BE2C (cell line): Measurements from ENCODE around the gene NUMA1.

Experiments
- DNase-seq: peaks from one replicate; pipeline ENCODE4 v3.0.0-alpha.2; 2020
- H3K27me3 ChIP-seq: fragments of 250-450 bp; sonication (Bioruptor Pico); 2 replicates; pipeline ENCODE4 v1.5.1; 2020; ENCODE audit warnings: mild to moderate bottlenecking
- H3K36me3 ChIP-seq: fragments of 250-450 bp; sonication (Bioruptor Pico); 2 replicates; pipeline ENCODE4 v1.5.1; 2020; ENCODE audit warnings: mild to moderate bottlenecking
- H3K4me1 ChIP-seq: fragments of 250-450 bp; sonication (Bioruptor Pico); 2 replicates; pipeline ENCODE4 v1.5.1; 2020
- H3K4me3 ChIP-seq: 2 replicates; pipeline ENCODE4 v1.5.1; 2011; ENCODE audit warnings: low read depth, low read length
- H3K9me3 ChIP-seq: fragments of 250-450 bp; sonication (Bioruptor Pico); 2 replicates; pipeline ENCODE4 v1.5.1; 2020
- CTCF ChIP-seq: IDR thresholded peaks from 2 replicates; pipeline ENCODE4 v1.5.1; 2012; ENCODE audit warnings: mild to moderate bottlenecking, low read depth, low read length

NUMA1 gene

DNA sequence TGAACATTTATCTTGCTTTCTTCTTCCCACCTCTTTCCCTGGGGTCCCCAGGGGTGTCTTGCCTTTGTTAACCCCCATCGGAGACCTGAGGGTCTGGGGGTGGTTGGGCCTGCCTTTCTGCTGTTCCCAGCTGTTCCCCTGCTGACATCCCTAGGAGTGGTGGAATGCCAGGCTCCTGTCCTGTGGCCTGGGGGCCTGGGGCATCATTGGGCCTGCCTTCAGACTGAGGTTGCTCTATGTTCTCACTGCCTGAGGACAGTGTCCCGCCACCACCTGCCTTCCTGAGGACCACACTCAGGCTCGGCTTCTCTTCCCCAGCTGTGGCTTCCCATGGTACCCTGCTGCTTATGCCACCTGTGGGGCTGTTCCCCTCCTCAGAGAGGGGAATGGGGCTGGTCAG is 82.7 kb downstream of the NUMA1 start:
- no peak for TF ChIP-seq CTCF
- H3K36me3 ChIP-seq: peaks cover 13% of the 10 kb centered on the region
- H3K27me3 ChIP-seq: no peaks in the 10 kb centered on the region
- H3K4me1 ChIP-seq: no peaks in the 10 kb centered on the region
- DNase-seq: no peak
- no peaks in the 10 kb centered on the region for H3K9me3 ChIP-seq
- H3K4me3 ChIP-seq: no peak overlapping the region

GRCh38 chr11:71996946-71997345 is 83.4 kb downstream of the NUMA1 start:
- no peaks in the 10 kb centered on the region for H3K27me3 ChIP-seq
- TF ChIP-seq CTCF: no peak
- H3K4me3 ChIP-seq: no peak overlapping the region
- no peaks in the 10 kb centered on the region for H3K9me3 ChIP-seq
- H3K36me3 ChIP-seq: peaks cover 8% of the 10 kb centered on the region
- DNase-seq: no peak
- no peaks in the 10 kb centered on the region for H3K4me1 ChIP-seq

DNA sequence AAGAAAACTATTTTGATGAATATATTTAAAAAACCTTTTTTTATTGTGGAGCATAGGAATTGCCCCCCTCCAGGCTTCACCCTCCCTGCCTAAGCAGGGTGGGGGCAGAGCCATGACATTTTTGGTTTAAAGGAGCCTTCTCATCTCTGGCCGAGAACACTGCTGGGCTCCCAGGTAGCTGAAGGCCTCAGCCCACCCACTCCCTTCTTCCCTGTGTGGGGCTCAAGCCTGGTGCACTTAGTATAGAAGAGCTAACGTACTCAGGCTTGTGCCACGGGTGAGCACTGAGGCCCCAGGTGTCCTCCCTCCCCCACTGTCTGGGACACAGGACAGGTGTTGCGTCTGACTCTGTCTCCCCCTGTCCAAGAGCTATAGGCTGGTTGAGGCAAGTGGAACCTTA is 83.8 kb downstream of the NUMA1 start:
- no peak for TF ChIP-seq CTCF
- H3K4me1 ChIP-seq: no peaks in the 10 kb centered on the region

DNA sequence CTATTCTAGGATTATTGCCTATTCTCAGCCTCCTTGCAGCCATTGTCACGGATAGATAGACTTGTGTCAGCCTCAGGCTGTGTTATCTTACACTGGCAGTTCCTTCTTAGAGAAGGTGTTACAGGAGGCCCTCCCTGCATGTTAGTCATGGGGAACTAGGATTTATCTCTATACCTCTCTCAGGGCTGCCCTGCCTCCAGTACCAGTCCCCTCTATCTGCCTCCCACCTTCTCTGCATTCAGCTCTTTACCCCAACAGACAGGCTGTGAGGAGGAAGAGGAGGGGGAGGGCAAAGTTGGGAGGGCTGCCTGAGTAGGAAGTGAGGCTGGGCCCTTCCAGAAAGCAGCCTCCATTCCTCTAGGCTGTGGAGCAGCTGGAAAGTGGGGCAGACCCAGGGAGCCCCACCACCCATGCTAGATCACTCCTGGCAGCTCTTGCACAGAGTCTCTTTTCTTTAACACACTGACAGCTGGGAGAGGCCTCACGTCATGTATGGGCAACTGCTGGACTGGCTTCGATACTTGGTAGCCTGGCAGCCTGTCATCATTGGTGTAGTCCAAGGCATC is 84.5 kb downstream of the NUMA1 start:
- DNase-seq: no peak
- TF ChIP-seq CTCF: no peak
- Histone ChIP-seq H3K4me3 (no peak overlapping the region), H3K27me3 (no peaks in the 10 kb centered on the region), H3K9me3 (no peaks in the 10 kb centered on the region), H3K36me3 (peaks cover 3% of the 10 kb centered on the region), H3K4me1 (no peaks in the 10 kb centered on the region)

More for the DNA sequence above, 83.8 kb downstream of the NUMA1 start:
- H3K9me3 ChIP-seq: no peaks in the 10 kb centered on the region
- no peak for DNase-seq
- no peak overlapping the region for H3K4me3 ChIP-seq
- H3K36me3 ChIP-seq: peaks cover 4% of the 10 kb centered on the region
- no peaks in the 10 kb centered on the region for H3K27me3 ChIP-seq

DNA sequence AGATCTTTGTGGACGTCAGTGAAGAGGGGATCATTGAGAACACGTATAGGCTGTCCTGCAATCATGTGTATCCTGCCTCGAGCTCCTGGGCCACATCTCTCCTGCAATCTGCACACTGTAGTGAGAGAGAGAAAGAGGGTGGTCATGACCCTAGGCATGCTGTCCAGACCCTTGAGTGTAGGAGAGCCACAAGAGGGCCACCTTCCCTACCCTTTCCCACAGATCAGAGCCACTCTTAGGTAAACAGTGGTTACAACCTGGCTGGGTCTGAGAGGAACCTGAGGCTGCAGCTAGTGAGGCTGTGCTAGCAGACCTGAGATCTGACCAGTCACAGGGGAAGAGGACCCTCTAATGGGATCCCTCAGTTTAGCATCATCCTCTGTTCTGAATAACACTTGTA is 85.6 kb downstream of the NUMA1 start:
- Histone ChIP-seq H3K27me3 (no peaks in the 10 kb centered on the region), H3K36me3 (peaks cover 9% of the 10 kb centered on the region), H3K9me3 (no peaks in the 10 kb centered on the region), H3K4me3 (no peak overlapping the region), H3K4me1 (no peaks in the 10 kb centered on the region)
- TF ChIP-seq CTCF: no peak
- no peak for DNase-seq

DNA sequence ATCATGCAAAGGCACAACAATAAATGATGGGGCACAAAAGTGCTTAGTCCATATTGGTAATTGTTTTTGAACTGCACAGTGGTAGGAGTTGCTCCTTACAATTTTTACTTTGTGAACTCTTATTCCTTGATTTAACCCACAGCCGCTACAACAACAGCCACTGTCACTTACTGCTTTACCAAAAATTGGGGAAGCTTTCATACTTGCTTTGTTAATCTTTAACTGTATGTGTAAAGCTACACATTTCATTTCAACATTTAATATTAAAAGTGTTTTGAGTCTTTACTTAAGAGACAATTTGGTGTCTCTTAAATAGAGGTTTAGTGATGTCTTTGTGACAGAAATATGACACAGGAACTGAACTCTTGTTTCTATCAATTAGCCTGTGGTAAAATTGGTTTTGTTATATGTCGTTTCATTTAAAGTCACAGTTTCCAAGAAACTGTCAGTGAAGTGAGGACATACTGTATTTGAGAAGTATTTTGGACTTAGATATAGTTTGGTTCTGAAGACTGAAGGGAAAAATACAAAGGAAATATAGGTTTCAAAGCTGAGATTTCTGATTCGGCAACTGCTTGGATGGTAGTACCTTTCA is 88.1 kb downstream of the NUMA1 start:
- no peak for DNase-seq
- Histone ChIP-seq H3K9me3 (no peaks in the 10 kb centered on the region), H3K36me3 (peaks cover 9% of the 10 kb centered on the region), H3K4me1 (no peaks in the 10 kb centered on the region), H3K27me3 (no peaks in the 10 kb centered on the region), H3K4me3 (no peak overlapping the region)
- TF ChIP-seq CTCF: no peak
